Fibroblast of villous mesenchyme (primary cell): ENCODE measurements around the gene CTXND2. TPM values are rescaled to one million over a fixed set of nuclear protein-coding genes. Genes with fewer than 3 reads are reported as not detected.
"Not testable (repeated sequence)": the region's sequence is repeated elsewhere in the genome, so short reads cannot be mapped to it uniquely, and the experiment has no call there.

Experiments
- DNase-seq: peaks from one replicate; pipeline ENCODE4 v3.0.0-alpha.2; 2010; ENCODE audit warnings: low read depth
- H3K4me3 ChIP-seq: 2 replicates; pipeline ENCODE4 v1.5.1; 2011; ENCODE audit warnings: low read depth, mild to moderate bottlenecking, low read length
- CTCF ChIP-seq: IDR thresholded peaks from 2 replicates; pipeline ENCODE4 v1.5.1; 2012; ENCODE audit warnings: low read depth, mild to moderate bottlenecking, low read length; ENCODE audit not compliant: insufficient read depth
- total RNA-seq: library from RNA; depleted of rRNA; stranded (reverse); fragments of >200 nt; gene quantifications from 2 replicates; pipeline ENCODE4 v1.2.3, GENCODE V29; 2012

CTXND2 gene
- total RNA-seq, 1 donor = not detected

GRCh38 chr1:150917387-150917786 lies 30.5 kb downstream of the CTXND2 start:
- H3K4me3 ChIP-seq = no peak overlapping the region
- no peak for TF ChIP-seq CTCF
- DNase-seq = no peak

- TF ChIP-seq CTCF = peak; percentile 86
- peak; percentile 82 for DNase-seq
- H3K4me3 ChIP-seq = no peak overlapping the region
Observed at GRCh38 chr1:150922519-150922975, 35.6 kb downstream of the CTXND2 start.

GRCh38 chr1:150925080-150925479 lies 38.1 kb downstream of the CTXND2 start:
- no peak for TF ChIP-seq CTCF
- peak; percentile 29 for DNase-seq
- peak overlapping the region; percentile 81 for H3K4me3 ChIP-seq

- H3K4me3 ChIP-seq = peak within 1 kb of the TSS; percentile 81
- no peak for TF ChIP-seq CTCF
- DNase-seq = peak; percentile 97
Observed at GRCh38 chr1:150926097-150926741, 39.3 kb downstream of the CTXND2 start, which contains the start of gene SETDB1. SETDB1 (plus strand) TSS chr1:150926363; CDS start chr1:150927715, 1,352 bp downstream.

- TF ChIP-seq CTCF = no peak
- DNase-seq = no peak
- no peak overlapping the region for H3K4me3 ChIP-seq
Observed at GRCh38 chr1:150927624-150928023, 40.7 kb downstream of the CTXND2 start.

GRCh38 chr1:150928286-150928685 lies 41.4 kb downstream of the CTXND2 start:
- no peak for TF ChIP-seq CTCF
- peak; percentile 9 for DNase-seq
- no peak overlapping the region for H3K4me3 ChIP-seq

- not testable (repeated sequence) for H3K4me3 ChIP-seq, DNase-seq
Observed at GRCh38 chr1:150928775-150929174, 41.8 kb downstream of the CTXND2 start.
